Caco-2 (cell line): Measurements from ENCODE around the gene LRCH2. TPM values are rescaled to one million over a fixed set of nuclear protein-coding genes. Genes with fewer than 3 reads are reported as not detected.

Experiments used
- BruUV-seq: library from RNA; stranded (reverse); fragments of 400-500 nt; replicated peaks from 2 replicates; lab custom pipeline; 2021; lab: Mats Ljungman, UMichigan
- CTCF ChIA-PET: fragments of 300-600 bp; sonication (Branson Sonifier 250); formaldehyde crosslinking; loops from one replicate; lab custom pipeline; 2022; ENCODE audit warnings: antibody characterized with exemption; lab: Charles Lee
- POLR2A ChIA-PET: fragments of 300-600 bp; sonication (Branson Sonifier 250); formaldehyde crosslinking; loops from one replicate; lab custom pipeline; 2022; ENCODE audit warnings: antibody characterized with exemption; lab: Charles Lee
- DNase-seq, 2 experiments: peaks; one replicate each; pipeline versions ENCODE4 v3.0.0 to v3.0.0-alpha.2; 2020 to 2022
- H3K27me3 ChIP-seq: replicated peaks from 2 replicates; pipeline ENCODE4 v1.6.0; 2011; ENCODE audit warnings: low read length; ENCODE audit not compliant: control insufficient read depth, insufficient read depth
- H3K36me3 ChIP-seq: 2 replicates; pipeline ENCODE4 v1.5.1; 2011; ENCODE audit warnings: low read length; ENCODE audit not compliant: control insufficient read depth, insufficient read depth
- H3K4me1 ChIP-seq: fragments of 250-450 bp; sonication (Bioruptor Pico); 2 replicates; pipeline ENCODE4 v1.5.1; 2020; ENCODE audit warnings: mild to moderate bottlenecking
- H3K4me3 ChIP-seq: 2 replicates; pipeline ENCODE4 v1.5.1; 2011; ENCODE audit warnings: low read depth, mild to moderate bottlenecking, control low read depth, low read length
- H3K9me3 ChIP-seq: fragments of 250-450 bp; sonication (Bioruptor Pico); 2 replicates; pipeline ENCODE4 v1.5.1; 2020; ENCODE audit warnings: mild to moderate bottlenecking, moderate library complexity
- H3K27ac Mint-ChIP-seq: one replicate; pipeline ENCODE4 v1.8.0; 2022; ENCODE audit warnings: mixed read lengths; ENCODE audit not compliant: unreplicated experiment
- H3K27me3 Mint-ChIP-seq: one replicate; pipeline ENCODE4 v1.8.0; 2022; ENCODE audit warnings: mixed read lengths; ENCODE audit not compliant: insufficient read depth, unreplicated experiment
- H3K36me3 Mint-ChIP-seq: one replicate; pipeline ENCODE4 v1.8.0; 2022; ENCODE audit warnings: mild to moderate bottlenecking, mixed read lengths; ENCODE audit not compliant: insufficient read depth, unreplicated experiment
- H3K4me1 Mint-ChIP-seq: one replicate; pipeline ENCODE4 v1.8.0; 2022; ENCODE audit warnings: low read depth, mixed read lengths; ENCODE audit not compliant: unreplicated experiment
- H3K4me3 Mint-ChIP-seq: one replicate; pipeline ENCODE4 v1.8.0; 2022; ENCODE audit warnings: mild to moderate bottlenecking, moderate library complexity, mixed read lengths; ENCODE audit not compliant: unreplicated experiment
- H3K9me3 Mint-ChIP-seq: one replicate; pipeline ENCODE4 v1.8.0; 2022; ENCODE audit warnings: mixed read lengths; ENCODE audit not compliant: unreplicated experiment
- intact Hi-C: fragments of 100-400 bp; cut with micrococcal nuclease; formaldehyde crosslinking; loops from one replicate; pipeline ENCODE4 v1.10.0; 2022; ENCODE audit not compliant: unreplicated experiment
- total RNA-seq: library from RNA; stranded (reverse); gene quantifications from 2 replicates; pipeline ENCODE4 v1.2.3, GENCODE V29; 2022
- TF ChIP-seq, protein P1 (sequence below), 2 experiments: fragments of 200-600 bp in 1 of 2; IDR thresholded peaks; 1 replicate in 1 of 2; 2 replicates in 1 of 2; pipeline versions ENCODE4 v1.5.1 to v1.8.0; 2011 to 2022; ENCODE audit warnings: antibody characterized with exemption in 1 of 2, control low read depth in 1 of 2, inconsistent platforms in 1 of 2, low read depth in 1 of 2, low read length in 1 of 2, mild to moderate bottlenecking in 1 of 2, moderate library complexity in 1 of 2; ENCODE audit not compliant: insufficient read depth in 1 of 2, severe bottlenecking in 1 of 2, unreplicated experiment in 1 of 2

The LRCH2 gene
- total RNA-seq, 1 experiment from 2014 or later: 0.18 TPM

DNA sequence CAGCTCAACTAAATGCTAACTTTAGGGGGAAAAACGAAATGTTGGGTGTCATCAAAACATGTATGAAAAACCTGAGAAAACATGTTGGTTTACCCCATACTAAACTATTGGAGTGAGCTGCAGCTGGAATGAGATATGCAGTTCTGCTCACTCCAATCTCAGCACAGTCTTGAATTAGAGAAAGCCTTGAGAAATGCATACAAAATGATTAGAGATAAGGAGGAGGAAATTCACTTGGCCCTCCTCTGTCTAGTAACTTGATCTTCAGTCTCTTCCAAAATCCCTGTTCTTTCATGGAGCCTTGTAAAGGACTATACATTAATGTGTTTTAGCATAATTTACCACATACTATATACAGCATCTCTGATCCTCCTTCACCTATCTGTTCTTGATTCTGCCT lies 3.2 kb upstream of the LRCH2 start:
- Mint-ChIP-seq H3K4me3 (no peak overlapping the region), H3K27ac (no peak overlapping the region), H3K36me3 (no peaks in the 10 kb centered on the region), H3K4me1 (no peaks in the 10 kb centered on the region), H3K9me3 (no peaks in the 10 kb centered on the region), H3K27me3 (no peaks in the 10 kb centered on the region)
- Histone ChIP-seq H3K36me3 (no peaks in the 10 kb centered on the region), H3K4me3 (no peak overlapping the region), H3K4me1 (no peaks in the 10 kb centered on the region), H3K27me3 (no peaks in the 10 kb centered on the region), H3K9me3 (no peaks in the 10 kb centered on the region)
- ChIA-PET CTCF (no interaction called here), POLR2A (no interaction called here)
- no TSS peak for BruUV-seq
- DNase-seq: no peak
- TF ChIP-seq, protein P1, sequence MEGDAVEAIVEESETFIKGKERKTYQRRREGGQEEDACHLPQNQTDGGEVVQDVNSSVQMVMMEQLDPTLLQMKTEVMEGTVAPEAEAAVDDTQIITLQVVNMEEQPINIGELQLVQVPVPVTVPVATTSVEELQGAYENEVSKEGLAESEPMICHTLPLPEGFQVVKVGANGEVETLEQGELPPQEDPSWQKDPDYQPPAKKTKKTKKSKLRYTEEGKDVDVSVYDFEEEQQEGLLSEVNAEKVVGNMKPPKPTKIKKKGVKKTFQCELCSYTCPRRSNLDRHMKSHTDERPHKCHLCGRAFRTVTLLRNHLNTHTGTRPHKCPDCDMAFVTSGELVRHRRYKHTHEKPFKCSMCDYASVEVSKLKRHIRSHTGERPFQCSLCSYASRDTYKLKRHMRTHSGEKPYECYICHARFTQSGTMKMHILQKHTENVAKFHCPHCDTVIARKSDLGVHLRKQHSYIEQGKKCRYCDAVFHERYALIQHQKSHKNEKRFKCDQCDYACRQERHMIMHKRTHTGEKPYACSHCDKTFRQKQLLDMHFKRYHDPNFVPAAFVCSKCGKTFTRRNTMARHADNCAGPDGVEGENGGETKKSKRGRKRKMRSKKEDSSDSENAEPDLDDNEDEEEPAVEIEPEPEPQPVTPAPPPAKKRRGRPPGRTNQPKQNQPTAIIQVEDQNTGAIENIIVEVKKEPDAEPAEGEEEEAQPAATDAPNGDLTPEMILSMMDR (IDR thresholded peaks at IDR 0.05; ENCODE audit: insufficient read depth in 1 of 2, low read depth in 1 of 2, low read length in 1 of 2, severe bottlenecking in 1 of 2, unreplicated experiment in 1 of 2): no peak
- intact Hi-C loops: no loop called here

DNA sequence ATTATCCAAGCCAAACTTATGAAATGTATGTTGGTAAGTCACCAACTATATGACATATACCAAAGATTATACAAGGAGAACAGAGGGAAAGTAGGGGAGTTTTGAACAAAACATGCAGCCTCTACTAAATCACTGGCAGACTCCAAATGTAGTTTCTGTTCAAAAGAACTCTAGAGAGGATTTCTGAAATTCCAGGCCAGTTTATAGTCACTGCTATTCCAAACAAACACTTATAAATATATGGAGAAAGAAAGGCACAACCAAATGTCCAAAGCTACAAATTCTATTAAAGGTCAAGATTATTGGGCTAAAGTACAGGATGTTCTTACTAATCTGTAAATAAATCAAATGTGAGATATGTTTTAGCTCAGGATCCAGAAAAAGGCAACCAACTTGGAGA lies 2.7 kb upstream of the LRCH2 start:
- no peaks in the 10 kb centered on the region for H3K36me3 Mint-ChIP-seq
- no peaks in the 10 kb centered on the region for H3K9me3 ChIP-seq
- no peaks in the 10 kb centered on the region for H3K4me1 Mint-ChIP-seq
- BruUV-seq: no TSS peak
- TF ChIP-seq, protein P1 (IDR thresholded peaks at IDR 0.05; ENCODE audit: insufficient read depth in 1 of 2, low read depth in 1 of 2, low read length in 1 of 2, severe bottlenecking in 1 of 2, unreplicated experiment in 1 of 2): no peak
- ChIA-PET CTCF (no interaction called here), POLR2A (no interaction called here)
- H3K4me1 ChIP-seq: no peaks in the 10 kb centered on the region
- no peak overlapping the region for H3K4me3 ChIP-seq
- peaks cover 3% of the 10 kb centered on the region for H3K27me3 Mint-ChIP-seq
- H3K27ac Mint-ChIP-seq: no peak overlapping the region
- no peak for DNase-seq
- H3K9me3 Mint-ChIP-seq: no peaks in the 10 kb centered on the region
- no peaks in the 10 kb centered on the region for H3K27me3 ChIP-seq
- H3K4me3 Mint-ChIP-seq: no peak overlapping the region
- no peaks in the 10 kb centered on the region for H3K36me3 ChIP-seq
- intact Hi-C loops: no loop called here

DNA sequence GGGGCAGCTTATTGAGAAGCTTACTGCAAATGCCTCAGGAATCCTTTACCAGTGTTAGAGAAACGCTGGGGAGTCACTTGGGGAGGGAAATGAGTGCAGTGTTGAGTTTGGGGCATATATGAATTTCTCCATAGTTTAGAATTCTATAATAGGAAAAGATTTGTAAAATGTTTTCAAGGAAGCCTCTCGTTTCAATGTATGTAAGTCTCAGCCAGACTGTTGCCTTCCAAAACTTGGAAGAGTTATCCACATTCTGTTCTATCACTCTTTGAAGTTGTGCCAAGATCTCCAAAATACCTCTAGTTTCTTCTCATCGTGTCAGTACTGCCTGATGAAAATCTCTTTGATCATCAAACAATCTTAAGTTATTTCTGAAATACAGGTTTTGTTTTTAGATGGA lies 565 bp upstream of the LRCH2 start:
- no TSS peak for BruUV-seq
- Histone ChIP-seq H3K36me3 (no peaks in the 10 kb centered on the region), H3K9me3 (no peaks in the 10 kb centered on the region), H3K27me3 (no peaks in the 10 kb centered on the region), H3K4me1 (no peaks in the 10 kb centered on the region), H3K4me3 (no peak overlapping the region)
- DNase-seq: no peak
- intact Hi-C loops: no loop called here
- H3K36me3 Mint-ChIP-seq: no peaks in the 10 kb centered on the region
- no peaks in the 10 kb centered on the region for H3K9me3 Mint-ChIP-seq
- no peaks in the 10 kb centered on the region for H3K4me1 Mint-ChIP-seq
- ChIA-PET CTCF (no interaction called here), POLR2A (no interaction called here)
- H3K27ac Mint-ChIP-seq: no peak overlapping the region
- peaks cover 3% of the 10 kb centered on the region for H3K27me3 Mint-ChIP-seq
- TF ChIP-seq, protein P1 (IDR thresholded peaks at IDR 0.05; ENCODE audit: insufficient read depth in 1 of 2, low read depth in 1 of 2, low read length in 1 of 2, severe bottlenecking in 1 of 2, unreplicated experiment in 1 of 2): no peak
- no peak overlapping the region for H3K4me3 Mint-ChIP-seq
